WTC11 (cell line): ENCODE data around the gene BOD1L1. TPM values are rescaled to one million over a fixed set of nuclear protein-coding genes. Genes with fewer than 3 reads are reported as not detected.

Source experiments
- ATAC-seq: fragments of 200-7000 bp; cut with Tn5 transposase; 2 replicates; pipeline ENCODE4 v1.10.0; 2021; ENCODE audit warnings: mild to moderate bottlenecking, moderate library complexity
- CTCF ChIA-PET: fragments of 300-600 bp; sonication (Branson Sonifier 250); formaldehyde crosslinking; loops from one replicate; lab custom pipeline; 2021; ENCODE audit warnings: antibody characterized with exemption; lab: Charles Lee
- POLR2A ChIA-PET: fragments of 350-600 bp; sonication (Branson Sonifier 250); formaldehyde crosslinking; loops from one replicate; lab custom pipeline; 2021; ENCODE audit warnings: antibody characterized with exemption; lab: Charles Lee
- DNase-seq: peaks from one replicate; pipeline ENCODE4 v3.0.0; 2021; ENCODE audit warnings: low spot score
- H3K27ac Mint-ChIP-seq: 2 replicates; pipeline ENCODE4 v1.8.0; 2021; ENCODE audit warnings: mixed read lengths
- H3K27me3 Mint-ChIP-seq: 2 replicates; pipeline ENCODE4 v1.8.0; 2021; ENCODE audit warnings: low read depth, mild to moderate bottlenecking, moderate library complexity, mixed read lengths
- H3K36me3 Mint-ChIP-seq: 2 replicates; pipeline ENCODE4 v1.8.0; 2021; ENCODE audit warnings: mixed read lengths
- H3K4me1 Mint-ChIP-seq: 2 replicates; pipeline ENCODE4 v1.8.0; 2022; ENCODE audit warnings: mixed read lengths
- H3K4me3 Mint-ChIP-seq: 2 replicates; pipeline ENCODE4 v1.8.0; 2021; ENCODE audit warnings: mild to moderate bottlenecking, moderate library complexity, mixed read lengths
- H3K9me3 Mint-ChIP-seq: 2 replicates; pipeline ENCODE4 v1.8.0; 2021; ENCODE audit warnings: mixed read lengths
- AR ChIP-seq: fragments of 250-450 bp; sonication (Bioruptor Pico); IDR thresholded peaks from 2 replicates; pipeline ENCODE4 v1.9.0; 2021; ENCODE audit warnings: mild to moderate bottlenecking
- ATF1 ChIP-seq: sonication (generic); formaldehyde crosslinking; IDR thresholded peaks from 2 replicates; pipeline ENCODE4 v1.8.1; 2023; ENCODE audit warnings: mild to moderate bottlenecking, moderate library complexity, missing genetic modification reagents
- CREM ChIP-seq: sonication (generic); formaldehyde crosslinking; IDR thresholded peaks from 2 replicates; pipeline ENCODE4 v1.8.1; 2022; ENCODE audit warnings: mild to moderate bottlenecking, missing genetic modification reagents, moderate library complexity
- E2F5 ChIP-seq: sonication (generic); formaldehyde crosslinking; IDR thresholded peaks from 2 replicates; pipeline ENCODE4 v1.8.1; 2022; ENCODE audit warnings: mild to moderate bottlenecking, moderate library complexity, missing genetic modification reagents
- FOXP1 ChIP-seq: sonication (generic); formaldehyde crosslinking; IDR thresholded peaks from 2 replicates; pipeline ENCODE4 v1.8.0; 2022; ENCODE audit warnings: missing genetic modification reagents, mild to moderate bottlenecking, moderate library complexity, borderline replicate concordance
- GRHL2 ChIP-seq: fragments of 250-450 bp; sonication (Bioruptor Pico); IDR thresholded peaks from 2 replicates; pipeline ENCODE4 v1.8.0; 2022; ENCODE audit warnings: mild to moderate bottlenecking, moderate library complexity; ENCODE audit not compliant: insufficient replicate concordance, severe bottlenecking
- IRF1 ChIP-seq: sonication (generic); formaldehyde crosslinking; IDR thresholded peaks from 2 replicates; pipeline ENCODE4 v1.8.0; 2023; ENCODE audit warnings: missing genetic modification reagents
- JUN ChIP-seq: sonication (generic); formaldehyde crosslinking; IDR thresholded peaks from 2 replicates; pipeline ENCODE4 v1.8.0; 2023; ENCODE audit warnings: mild to moderate bottlenecking, missing genetic modification reagents
- KAT7 ChIP-seq: sonication (generic); formaldehyde crosslinking; IDR thresholded peaks from 2 replicates; pipeline ENCODE4 v1.8.1; 2023; ENCODE audit warnings: missing genetic modification reagents, mild to moderate bottlenecking, borderline replicate concordance
- NFE2L1 ChIP-seq: sonication (generic); formaldehyde crosslinking; IDR thresholded peaks from 2 replicates; pipeline ENCODE4 v1.8.1; 2023; ENCODE audit warnings: missing genetic modification reagents
- NFYB ChIP-seq: sonication (generic); formaldehyde crosslinking; conservative IDR thresholded peaks from 2 replicates; pipeline ENCODE4 v1.8.0; 2022; ENCODE audit warnings: low read depth, missing genetic modification reagents
- NR1H2 ChIP-seq: sonication (generic); formaldehyde crosslinking; IDR thresholded peaks from 2 replicates; pipeline ENCODE4 v1.9.0; 2021; ENCODE audit warnings: mild to moderate bottlenecking, moderate library complexity, missing genetic modification reagents
- RELA ChIP-seq: sonication (generic); formaldehyde crosslinking; IDR thresholded peaks from 2 replicates; pipeline ENCODE4 v1.8.1; 2022; ENCODE audit warnings: missing genetic modification reagents, mild to moderate bottlenecking, borderline replicate concordance
- SMAD3 ChIP-seq: sonication (generic); formaldehyde crosslinking; IDR thresholded peaks from 2 replicates; pipeline ENCODE4 v1.8.0; 2022; ENCODE audit warnings: missing genetic modification reagents, mild to moderate bottlenecking, borderline replicate concordance
- SP1 ChIP-seq: sonication (generic); formaldehyde crosslinking; conservative IDR thresholded peaks from 2 replicates; pipeline ENCODE4 v1.8.1; 2022; ENCODE audit warnings: missing genetic modification reagents
- TEAD4 ChIP-seq: sonication (generic); formaldehyde crosslinking; IDR thresholded peaks from 2 replicates; pipeline ENCODE4 v1.8.0; 2022; ENCODE audit warnings: mild to moderate bottlenecking, missing genetic modification reagents
- TP53 ChIP-seq: sonication (generic); formaldehyde crosslinking; IDR thresholded peaks from 2 replicates; pipeline ENCODE4 v1.8.1; 2023; ENCODE audit warnings: mild to moderate bottlenecking, missing genetic modification reagents
- ZBTB21 ChIP-seq: sonication (generic); formaldehyde crosslinking; IDR thresholded peaks from 2 replicates; pipeline ENCODE4 v1.8.1; 2023; ENCODE audit warnings: mild to moderate bottlenecking, missing genetic modification reagents, borderline replicate concordance
- ZNF317 ChIP-seq: sonication (generic); formaldehyde crosslinking; IDR thresholded peaks from 2 replicates; pipeline ENCODE4 v1.8.1; 2023; ENCODE audit warnings: low read depth, mild to moderate bottlenecking, moderate library complexity, missing genetic modification reagents, borderline replicate concordance
- ZNF671 ChIP-seq: fragments of 250-450 bp; sonication (Bioruptor Pico); IDR thresholded peaks from 2 replicates; pipeline ENCODE4 v1.8.0; 2021; ENCODE audit warnings: mild to moderate bottlenecking
- total RNA-seq: library from RNA; stranded (reverse); gene quantifications from 3 replicates; pipeline ENCODE4 v1.2.3, GENCODE V29; 2021
- TF ChIP-seq, protein P1 (sequence below): fragments of 250-450 bp; sonication (Bioruptor Pico); IDR thresholded peaks from 2 replicates; pipeline ENCODE4 v1.9.0; 2021; ENCODE audit warnings: mild to moderate bottlenecking, borderline replicate concordance

The BOD1L1 gene
- total RNA-seq, 1 experiment from 2014 or later: 43.5 TPM

- TF ChIP-seq, protein P1, sequence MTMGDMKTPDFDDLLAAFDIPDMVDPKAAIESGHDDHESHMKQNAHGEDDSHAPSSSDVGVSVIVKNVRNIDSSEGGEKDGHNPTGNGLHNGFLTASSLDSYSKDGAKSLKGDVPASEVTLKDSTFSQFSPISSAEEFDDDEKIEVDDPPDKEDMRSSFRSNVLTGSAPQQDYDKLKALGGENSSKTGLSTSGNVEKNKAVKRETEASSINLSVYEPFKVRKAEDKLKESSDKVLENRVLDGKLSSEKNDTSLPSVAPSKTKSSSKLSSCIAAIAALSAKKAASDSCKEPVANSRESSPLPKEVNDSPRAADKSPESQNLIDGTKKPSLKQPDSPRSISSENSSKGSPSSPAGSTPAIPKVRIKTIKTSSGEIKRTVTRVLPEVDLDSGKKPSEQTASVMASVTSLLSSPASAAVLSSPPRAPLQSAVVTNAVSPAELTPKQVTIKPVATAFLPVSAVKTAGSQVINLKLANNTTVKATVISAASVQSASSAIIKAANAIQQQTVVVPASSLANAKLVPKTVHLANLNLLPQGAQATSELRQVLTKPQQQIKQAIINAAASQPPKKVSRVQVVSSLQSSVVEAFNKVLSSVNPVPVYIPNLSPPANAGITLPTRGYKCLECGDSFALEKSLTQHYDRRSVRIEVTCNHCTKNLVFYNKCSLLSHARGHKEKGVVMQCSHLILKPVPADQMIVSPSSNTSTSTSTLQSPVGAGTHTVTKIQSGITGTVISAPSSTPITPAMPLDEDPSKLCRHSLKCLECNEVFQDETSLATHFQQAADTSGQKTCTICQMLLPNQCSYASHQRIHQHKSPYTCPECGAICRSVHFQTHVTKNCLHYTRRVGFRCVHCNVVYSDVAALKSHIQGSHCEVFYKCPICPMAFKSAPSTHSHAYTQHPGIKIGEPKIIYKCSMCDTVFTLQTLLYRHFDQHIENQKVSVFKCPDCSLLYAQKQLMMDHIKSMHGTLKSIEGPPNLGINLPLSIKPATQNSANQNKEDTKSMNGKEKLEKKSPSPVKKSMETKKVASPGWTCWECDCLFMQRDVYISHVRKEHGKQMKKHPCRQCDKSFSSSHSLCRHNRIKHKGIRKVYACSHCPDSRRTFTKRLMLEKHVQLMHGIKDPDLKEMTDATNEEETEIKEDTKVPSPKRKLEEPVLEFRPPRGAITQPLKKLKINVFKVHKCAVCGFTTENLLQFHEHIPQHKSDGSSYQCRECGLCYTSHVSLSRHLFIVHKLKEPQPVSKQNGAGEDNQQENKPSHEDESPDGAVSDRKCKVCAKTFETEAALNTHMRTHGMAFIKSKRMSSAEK (CRISPR knock-in tag): no peak
- TF ChIP-seq ZNF317 (CRISPR knock-in tag): no peak
- TF ChIP-seq ATF1 (CRISPR knock-in tag): no peak
Observed at GRCh38 chr4:13588954-13589353, 38.6 kb downstream of the BOD1L1 start (continued).

DNA sequence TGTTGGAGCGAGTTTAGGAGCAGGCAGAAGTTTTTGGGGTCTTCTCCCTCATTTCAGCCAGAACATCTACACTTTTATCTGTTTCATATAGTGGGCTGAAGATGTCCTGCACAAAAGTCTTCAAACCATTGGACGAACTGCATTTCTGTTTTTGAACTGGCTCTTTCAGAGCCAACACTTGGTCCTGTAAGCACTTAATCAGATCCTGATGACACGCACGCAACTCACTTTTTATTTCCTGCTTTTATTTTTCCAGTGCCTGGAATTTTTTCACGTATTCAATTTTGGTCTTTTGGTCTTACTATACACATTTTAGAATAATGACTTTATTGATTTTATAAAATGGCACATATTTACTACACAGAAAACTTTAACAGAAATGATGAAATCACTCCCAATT lies 43.0 kb downstream of the BOD1L1 start:
- no peak overlapping the region for H3K27ac Mint-ChIP-seq
- H3K9me3 Mint-ChIP-seq: no peaks in the 10 kb centered on the region
- no peak for DNase-seq
- CTCF ChIA-PET: no interaction called here
- POLR2A ChIA-PET: no interaction called here
- no peak overlapping the region for H3K4me3 Mint-ChIP-seq
- no peaks in the 10 kb centered on the region for H3K4me1 Mint-ChIP-seq
- peaks cover 37% of the 10 kb centered on the region for H3K36me3 Mint-ChIP-seq
- no peaks in the 10 kb centered on the region for H3K27me3 Mint-ChIP-seq
- no peak for ATAC-seq
- no peak for TF ChIP-seq FOXP1
- TF ChIP-seq NFE2L1: no peak
- TF ChIP-seq TP53: no peak
- no peak for TF ChIP-seq ZNF671 (CRISPR knock-in tag)
- no peak for TF ChIP-seq TEAD4
- no peak for TF ChIP-seq SP1
- no peak for TF ChIP-seq NR1H2 (CRISPR knock-in tag)
- no peak for TF ChIP-seq IRF1 (CRISPR knock-in tag)
- no peak for TF ChIP-seq ZBTB21
- TF ChIP-seq RELA: no peak
- no peak for TF ChIP-seq NFYB (CRISPR knock-in tag)

DNA sequence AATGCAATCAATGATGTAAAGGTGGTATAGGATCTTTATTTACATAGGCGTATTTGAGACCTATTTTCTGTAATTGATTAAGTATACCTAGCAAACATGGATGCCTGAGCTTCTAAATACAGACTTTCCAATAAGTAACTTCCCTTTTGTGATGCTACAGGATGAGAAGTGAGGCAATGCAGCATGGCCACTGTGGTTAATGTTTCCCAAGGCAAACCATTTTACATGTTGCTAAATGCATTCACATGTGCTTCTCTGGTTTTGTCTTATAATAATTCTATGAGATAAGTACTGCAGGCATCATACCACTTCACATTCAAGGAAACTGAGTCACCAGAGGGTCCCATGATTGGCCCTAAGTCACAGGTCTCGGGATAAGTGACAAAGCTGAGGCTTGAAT lies 47.5 kb downstream of the BOD1L1 start:
- H3K27me3 Mint-ChIP-seq: no peaks in the 10 kb centered on the region
- no peak for ATAC-seq
- H3K4me3 Mint-ChIP-seq: no peak overlapping the region
- peaks cover 58% of the 10 kb centered on the region for H3K36me3 Mint-ChIP-seq
- no peaks in the 10 kb centered on the region for H3K4me1 Mint-ChIP-seq
- TF ChIP-seq E2F5 (CRISPR knock-in tag) (no peak), CREM (CRISPR knock-in tag) (no peak), SMAD3 (CRISPR knock-in tag) (no peak), JUN (CRISPR knock-in tag) (no peak), AR (CRISPR knock-in tag) (no peak), KAT7 (CRISPR knock-in tag) (no peak), ATF1 (CRISPR knock-in tag) (no peak), RELA (no peak), GRHL2 (CRISPR knock-in tag) (no peak)
- H3K9me3 Mint-ChIP-seq: no peaks in the 10 kb centered on the region
- H3K27ac Mint-ChIP-seq: no peak overlapping the region
- DNase-seq: no peak
- ChIA-PET POLR2A (no interaction called here), CTCF (no interaction called here)
